ENCODE measurements around the gene RAB11FIP5. TPM values are rescaled to one million over a fixed set of nuclear protein-coding genes. Genes with fewer than 3 reads are reported as not detected.
A peak's percentile ranks its signal among the peaks of the same experiment; 100 is the strongest.
"Not testable (repeated sequence)": the region's sequence is repeated elsewhere in the genome, so short reads cannot be mapped to it uniquely, and the experiment has no call there.

RAB11FIP5 gene, protein sequence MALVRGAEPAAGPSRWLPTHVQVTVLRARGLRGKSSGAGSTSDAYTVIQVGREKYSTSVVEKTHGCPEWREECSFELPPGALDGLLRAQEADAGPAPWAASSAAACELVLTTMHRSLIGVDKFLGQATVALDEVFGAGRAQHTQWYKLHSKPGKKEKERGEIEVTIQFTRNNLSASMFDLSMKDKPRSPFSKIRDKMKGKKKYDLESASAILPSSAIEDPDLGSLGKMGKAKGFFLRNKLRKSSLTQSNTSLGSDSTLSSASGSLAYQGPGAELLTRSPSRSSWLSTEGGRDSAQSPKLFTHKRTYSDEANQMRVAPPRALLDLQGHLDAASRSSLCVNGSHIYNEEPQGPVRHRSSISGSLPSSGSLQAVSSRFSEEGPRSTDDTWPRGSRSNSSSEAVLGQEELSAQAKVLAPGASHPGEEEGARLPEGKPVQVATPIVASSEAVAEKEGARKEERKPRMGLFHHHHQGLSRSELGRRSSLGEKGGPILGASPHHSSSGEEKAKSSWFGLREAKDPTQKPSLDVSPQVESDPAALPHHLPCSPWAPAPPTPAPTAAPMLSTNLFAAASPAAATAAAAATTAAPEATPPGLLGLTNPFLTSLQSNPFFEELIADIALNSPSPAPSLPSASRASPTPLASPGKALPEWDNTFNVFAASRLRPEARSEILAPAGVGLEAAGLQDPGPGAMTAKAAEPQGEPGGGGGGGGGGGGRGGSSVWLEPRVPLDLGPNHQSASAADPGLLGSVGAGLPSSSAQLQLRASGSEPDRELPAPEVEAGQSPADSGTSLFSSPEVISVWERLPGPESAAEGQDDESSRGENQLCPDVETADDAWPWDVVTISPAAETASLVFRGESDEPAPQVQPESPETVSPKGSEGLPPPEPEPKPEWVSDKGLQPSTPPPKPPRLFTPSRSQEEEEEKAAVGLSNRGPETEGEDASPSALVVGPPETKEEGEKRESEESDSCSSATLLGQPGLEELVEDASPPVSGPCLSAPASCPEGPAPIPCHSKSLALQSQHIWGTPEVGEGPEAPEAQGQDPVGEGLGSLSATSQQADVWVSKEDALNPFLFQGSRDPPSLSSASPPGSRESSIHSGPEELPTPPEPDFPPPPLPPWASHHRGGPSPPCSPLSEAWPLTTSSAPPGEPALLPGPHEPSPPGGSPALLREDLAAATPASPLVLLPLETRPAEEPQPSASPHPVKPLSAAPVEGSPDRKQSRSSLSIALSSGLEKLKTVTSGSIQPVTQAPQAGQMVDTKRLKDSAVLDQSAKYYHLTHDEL (N-terminal part only)
- total RNA-seq (2014; rRNA removed; shearing (Covaris generic)): 13.9 and 14.6 TPM in 2 replicates

DNA sequence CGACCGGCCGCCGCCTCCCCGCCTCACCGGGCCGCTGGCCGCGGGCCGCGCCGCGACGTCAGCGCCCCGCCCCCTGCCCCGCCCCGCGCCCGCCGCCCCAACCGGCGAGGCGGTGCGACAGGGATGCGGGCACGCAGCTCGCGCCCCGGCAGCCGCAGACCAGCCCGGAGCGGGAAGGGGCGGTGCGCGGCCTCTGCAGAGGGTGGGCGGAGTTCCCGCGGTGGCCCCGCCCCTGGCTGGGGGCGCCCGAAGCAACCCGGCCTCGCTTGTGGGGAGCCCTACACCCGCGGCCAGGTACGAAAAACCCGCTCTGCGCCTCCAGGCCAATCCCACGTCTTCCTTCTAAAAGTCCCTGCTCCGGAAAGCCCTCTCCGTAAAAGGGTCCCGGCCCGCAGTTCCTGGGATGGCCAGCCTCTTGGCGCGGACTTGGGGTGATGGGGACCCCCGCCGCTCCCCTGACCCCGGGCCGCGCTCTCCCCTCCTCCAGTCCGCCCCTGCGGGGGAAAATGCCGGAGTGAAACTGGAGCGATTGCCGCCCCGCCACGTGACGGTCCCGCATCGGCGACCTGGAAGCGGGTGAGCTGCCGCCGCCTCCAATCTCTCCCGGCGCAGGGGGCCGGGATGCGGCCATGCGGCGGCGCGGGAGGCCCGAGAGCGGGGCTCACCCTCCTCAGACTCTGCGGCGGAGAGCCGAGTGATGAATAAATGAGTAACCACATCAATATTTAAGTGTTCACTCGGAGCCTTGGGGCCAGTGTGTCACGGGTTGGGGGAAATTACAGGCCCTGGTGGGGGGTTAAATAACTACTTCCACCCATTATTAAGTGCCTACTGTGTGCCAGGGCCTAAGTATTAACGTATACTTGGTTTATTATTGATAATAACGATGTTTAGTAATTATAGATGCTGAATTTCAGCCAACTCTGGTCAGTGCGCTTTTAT lies at the start of gene RAB11FIP5:
Gene RAB11FIP5, minus strand, starts transcription at position 36 of the 942 bp plus-strand sequence. CDS start 171 bp downstream, outside the sequence.
- DNase-seq (ENCODE audit: low spot score): peak; percentile 68

DNA sequence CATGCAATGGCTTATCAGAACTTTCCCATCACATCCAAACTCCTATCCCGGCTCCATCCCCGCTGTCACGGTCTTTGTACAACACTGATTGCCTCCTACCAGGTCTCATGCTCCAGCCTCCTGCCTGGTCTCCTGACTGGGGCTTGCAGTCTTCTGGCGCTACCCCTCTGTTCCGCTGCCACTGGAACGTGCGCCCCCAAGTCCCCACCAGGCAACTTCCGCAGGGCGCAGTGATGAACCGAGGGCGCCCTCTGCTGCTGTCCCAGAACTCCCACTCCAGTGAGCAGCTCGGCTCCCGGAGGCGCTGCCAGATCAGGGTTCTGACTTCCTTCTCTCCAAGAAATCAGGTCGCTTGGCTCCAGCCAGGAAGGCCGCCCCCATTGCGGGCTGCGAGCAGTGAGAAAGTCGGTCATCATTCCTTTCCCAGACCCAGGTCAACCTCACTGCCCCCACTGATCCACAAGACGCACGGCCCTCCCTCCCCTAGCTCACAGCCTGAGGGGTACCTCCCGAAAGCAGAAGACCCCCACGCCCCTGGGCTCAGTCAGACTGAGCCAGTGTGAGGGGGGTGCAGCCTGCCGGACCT lies 43.9 kb upstream of the RAB11FIP5 start:
- peak; percentile 29 for DNase-seq (ENCODE audit: low spot score)

DNA sequence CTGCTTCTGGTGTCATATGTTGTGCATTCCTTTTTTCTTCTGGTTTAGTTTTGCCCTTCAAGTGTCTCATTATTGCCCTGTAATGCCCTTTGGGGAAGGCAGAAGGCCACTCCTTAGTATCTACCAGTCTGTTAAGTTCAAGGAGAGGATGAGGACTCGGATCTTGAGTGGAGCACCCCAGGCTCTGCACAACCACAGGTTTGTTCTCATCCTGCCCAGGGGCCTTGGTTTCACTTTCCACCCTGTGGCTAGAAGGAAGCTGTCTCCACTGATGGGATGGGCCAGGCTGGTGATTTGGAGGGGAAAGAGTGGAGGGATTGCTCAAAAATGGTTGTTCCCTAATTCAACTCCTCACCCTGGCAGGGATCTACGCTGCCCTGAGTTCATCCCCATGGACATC lies 30.2 kb upstream of the RAB11FIP5 start:
- no peak for DNase-seq (ENCODE audit: low spot score)

DNA sequence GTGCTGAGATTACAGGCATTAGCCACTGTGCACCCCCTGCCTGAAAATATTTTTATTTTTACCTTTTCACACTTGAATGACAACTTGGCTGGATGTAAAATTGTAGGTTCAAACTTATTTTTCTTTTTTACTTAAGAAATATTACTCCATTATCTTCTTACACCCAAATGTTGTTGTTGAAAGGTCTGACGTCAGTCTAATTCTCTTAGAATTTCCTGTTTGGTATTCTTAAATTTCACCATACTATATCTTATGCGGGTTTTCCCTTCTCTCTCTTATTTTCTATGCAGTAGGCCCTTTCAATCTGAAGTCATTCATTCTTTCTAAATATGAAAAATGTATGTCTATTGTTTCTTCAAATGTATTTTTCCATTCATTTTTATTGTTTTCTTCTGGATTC lies 29.1 kb upstream of the RAB11FIP5 start:
- DNase-seq (ENCODE audit: low spot score): no peak

DNA sequence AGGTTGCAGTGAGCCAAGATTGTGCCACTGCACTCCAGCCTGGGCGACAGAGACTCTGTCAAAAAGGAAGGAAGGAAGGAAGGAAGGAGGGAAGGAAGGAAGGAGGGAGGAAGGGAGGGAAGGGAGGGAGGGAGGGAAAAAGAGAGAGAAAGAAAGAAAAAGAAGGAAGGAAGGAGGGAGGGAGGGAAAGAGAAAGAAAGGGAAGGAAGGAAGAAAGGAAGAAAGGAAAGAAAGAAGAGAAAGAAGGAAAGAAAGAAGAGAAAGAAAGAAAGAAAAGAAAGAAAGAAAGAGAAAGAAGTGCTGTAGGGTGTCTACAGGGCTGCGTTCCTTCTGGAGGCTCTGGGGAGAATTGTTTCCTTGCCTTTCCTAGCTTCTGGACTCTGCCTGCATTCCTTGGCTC lies 22.5 kb upstream of the RAB11FIP5 start:
- no peak for DNase-seq (ENCODE audit: low spot score)

DNA sequence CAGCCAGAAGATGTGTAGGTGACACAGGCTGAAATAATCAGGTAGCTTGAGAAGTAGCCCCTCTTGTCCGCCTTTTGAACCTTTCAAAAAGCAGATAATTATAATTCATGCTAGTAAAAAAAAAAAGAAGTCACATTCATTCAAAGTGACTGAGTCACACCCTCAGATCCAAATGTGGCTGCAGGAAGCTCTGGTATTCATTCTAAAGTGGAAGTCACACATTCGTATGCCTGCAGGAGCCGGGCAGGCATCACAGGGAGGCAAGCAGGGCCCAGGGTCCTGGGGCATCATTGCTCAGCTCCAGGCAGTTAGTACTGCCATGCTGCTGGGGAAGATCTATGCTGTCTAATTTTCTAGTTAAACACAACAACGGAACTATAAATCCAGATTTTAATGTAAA lies 21.7 kb upstream of the RAB11FIP5 start:
- DNase-seq (ENCODE audit: low spot score): no peak

DNA sequence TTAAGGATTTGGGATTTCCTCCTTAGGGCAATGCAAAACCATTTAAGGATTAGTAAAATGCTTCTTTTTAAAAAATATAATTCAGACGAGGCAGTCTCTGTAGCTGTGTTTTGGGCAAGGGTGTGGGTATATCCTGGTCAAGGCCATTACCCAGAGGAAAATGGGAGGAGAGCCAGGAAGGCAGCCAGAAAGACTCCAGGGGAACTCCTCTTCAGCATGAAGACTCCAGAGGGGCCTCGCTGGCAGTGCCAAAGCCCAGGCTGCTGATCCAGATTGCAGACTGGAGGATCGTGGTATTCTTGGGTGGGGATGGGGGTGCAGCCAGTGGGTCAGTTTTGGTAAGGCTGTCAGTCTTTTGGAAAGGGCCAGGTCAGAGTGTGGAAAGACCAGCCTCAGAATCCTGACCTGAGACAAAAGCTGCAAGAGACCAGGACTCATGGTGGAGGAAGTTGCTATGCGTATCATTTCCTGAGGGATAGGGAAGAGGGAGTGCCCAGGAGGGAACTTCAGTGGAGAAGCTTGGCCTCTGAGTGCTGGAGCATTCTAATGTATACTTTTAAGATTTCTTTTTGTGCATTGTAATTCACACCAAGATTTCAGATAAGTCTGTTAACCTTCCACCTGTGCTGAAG lies 20.9 kb upstream of the RAB11FIP5 start:
- no peak for DNase-seq (ENCODE audit: low spot score)

DNA sequence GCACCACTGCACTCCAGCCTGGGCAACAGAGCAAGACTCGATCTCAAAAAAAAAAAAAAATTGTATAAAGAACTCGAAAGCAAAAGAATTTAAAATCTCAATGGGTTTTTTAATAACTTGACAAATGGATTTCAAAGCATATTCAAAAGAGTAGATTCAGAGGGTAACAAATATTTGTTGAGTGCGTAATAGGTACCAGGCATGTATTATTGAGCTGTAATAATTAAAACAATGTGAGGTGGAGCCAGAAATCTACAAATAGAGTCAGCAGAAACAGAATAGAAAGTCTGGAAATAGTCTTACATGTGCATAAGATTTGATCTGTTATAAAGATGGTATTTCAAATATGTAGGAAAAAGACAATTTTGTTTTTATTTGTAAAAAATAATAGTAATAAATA lies 19.1 kb upstream of the RAB11FIP5 start:
- no peak for DNase-seq (ENCODE audit: low spot score)

DNA sequence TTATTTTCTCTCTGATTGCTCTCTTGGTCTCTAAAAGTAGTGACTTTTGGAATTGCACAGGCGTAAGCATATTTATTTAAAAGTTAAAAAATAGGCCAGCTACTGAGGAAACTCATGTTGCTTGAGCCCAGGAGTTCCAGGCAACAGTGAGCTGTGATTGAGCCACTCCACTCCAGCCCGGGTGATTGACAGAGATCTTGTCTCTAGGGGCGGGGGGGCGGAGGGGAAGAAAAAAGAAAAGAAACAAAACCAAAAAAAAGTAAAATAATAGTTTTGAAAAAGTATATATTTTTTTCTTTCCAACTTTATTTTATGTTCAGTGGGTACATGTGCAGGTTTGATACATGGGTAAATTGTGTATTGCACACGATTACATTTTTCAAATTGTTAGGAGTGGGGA lies 18.0 kb upstream of the RAB11FIP5 start:
- no peak for DNase-seq (ENCODE audit: low spot score)

DNA sequence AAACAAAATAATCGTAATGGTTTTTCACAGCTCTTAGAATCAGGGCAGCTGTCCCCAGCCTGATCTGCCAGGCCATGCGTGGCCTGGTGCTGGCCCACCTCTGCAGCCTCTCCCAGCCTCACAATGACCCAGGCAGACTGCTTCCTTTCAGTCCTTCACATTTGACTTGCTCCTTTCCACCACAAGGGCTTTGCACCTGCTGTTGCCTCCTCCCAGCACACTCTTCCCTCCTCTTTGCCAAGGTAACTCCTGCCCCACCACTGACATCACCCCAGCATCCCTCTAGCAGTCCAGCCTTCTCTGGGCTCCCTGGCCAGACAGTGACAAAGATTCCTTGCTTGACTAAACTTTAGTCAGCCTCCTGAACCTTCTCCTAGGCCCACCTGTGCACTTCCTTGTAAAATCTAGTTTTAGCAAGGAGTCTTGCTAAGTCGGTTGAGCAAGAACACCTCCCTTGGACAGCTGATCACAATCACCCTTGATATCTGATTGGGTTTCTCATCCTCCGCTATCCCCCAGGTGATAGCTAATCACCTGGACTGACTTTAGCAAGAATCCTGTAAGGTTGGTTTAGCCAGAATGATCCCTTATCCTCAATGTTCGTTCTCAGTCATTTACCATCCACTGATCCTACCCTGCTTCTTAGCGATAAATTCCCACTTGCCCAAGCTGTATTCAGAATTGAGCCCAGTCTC lies 16.2 kb upstream of the RAB11FIP5 start:
- no peak for DNase-seq (ENCODE audit: low spot score)

DNA sequence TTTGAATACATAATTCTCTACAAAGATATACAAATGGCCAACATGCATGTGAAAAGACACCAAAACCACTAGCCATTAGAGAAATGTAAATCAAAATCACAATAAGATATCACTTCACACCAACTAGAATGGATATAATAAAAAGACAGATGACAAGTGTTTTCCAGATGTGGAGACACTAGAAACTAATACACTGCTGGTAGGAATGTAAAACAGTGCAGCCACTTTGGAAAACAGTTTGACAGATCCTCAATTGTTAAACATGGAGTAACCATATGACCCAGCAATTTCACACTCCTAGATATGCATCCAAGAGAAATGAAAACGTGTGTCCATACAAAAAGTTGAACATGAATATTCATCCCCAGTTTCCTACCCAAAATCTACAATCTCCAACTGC lies 9.8 kb upstream of the RAB11FIP5 start:
- no peak for DNase-seq (ENCODE audit: low spot score)

DNA sequence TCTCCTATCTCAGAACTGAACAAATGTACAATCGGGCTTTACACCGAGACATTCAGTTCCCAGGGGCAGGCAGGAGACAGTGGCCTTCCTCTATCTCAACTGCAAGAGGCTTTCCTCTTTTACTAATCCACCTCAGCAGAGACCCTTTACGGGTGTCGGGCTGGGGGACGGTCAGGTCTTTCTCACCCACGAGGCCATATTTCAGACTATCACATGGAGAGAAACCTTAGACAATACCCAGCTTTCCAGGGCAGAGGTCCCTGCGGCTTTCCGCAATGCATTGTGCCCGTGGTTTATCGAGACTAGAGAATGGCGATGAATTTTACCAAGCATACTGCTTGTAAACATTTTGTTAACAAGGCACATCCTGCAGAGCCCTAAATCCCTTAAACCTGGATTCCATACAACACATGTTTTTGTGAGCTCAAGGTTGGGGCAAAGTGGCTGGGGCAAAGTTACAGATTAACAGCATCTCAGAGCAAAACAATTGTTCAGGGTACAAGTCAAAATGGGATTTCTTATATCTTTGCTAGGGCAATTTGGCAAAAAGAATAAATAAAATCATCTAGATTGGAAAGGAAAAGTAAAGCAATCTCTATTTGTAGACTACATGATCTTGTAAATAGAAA lies 7.0 kb upstream of the RAB11FIP5 start:
- DNase-seq (ENCODE audit: low spot score): not testable (repeated sequence)

DNA sequence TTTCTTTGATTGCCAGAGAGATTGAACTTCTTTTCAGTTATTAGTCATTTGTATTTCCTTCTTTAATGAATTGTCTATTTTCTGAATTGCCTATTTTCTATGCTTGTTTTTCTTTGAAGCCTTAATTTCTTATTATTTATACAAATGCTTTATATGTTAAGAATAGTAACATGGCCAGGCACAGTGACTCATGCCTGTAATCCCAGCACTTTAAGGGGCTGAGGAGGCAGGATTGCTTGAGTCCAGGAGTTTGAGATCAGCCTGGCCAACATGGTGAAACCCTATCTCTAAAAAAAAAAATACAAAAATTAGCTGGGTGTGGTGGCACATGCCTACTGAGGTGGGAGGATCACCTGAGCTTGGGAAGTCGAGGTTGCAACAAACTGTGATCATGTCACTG lies 4.7 kb upstream of the RAB11FIP5 start:
- DNase-seq (ENCODE audit: low spot score): no peak

DNA sequence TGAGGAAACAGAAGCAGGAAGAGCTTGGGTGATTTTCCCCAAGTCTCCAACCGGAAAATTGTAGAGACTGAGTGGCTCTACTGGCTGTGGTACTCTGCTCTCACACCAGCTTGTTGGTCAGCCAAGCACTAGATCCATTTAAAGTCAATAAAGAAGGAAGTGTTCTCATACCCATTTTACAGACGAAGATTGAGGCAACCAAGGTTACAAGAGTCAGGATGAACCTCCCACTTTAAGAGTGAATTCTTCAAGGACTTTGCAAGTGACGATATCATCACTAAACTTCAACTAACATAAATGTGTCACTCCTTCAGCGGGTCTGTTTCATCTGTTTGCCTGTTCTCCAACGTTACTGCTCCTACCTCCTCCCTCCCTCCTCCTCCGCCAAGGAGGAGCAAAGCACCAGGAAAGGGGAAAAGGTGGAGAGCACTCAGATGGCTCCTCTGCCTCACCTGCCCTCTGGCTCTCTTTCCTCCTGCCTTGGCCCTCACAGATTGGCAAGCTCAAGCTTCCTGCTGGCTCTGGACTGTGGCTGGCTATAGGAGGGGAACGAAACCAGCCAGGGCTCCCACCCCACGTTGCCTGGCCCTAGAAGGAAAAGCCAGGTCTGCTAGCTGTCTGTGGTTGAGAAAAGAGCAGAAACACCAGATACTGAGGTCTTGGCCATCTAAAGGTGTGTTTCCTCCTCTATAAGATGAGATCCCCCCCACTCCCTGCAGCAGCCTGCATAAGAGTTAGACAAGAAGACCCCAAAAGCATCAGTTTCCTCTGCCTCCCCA lies 3.6 kb upstream of the RAB11FIP5 start:
- DNase-seq (ENCODE audit: low spot score): no peak

DNA sequence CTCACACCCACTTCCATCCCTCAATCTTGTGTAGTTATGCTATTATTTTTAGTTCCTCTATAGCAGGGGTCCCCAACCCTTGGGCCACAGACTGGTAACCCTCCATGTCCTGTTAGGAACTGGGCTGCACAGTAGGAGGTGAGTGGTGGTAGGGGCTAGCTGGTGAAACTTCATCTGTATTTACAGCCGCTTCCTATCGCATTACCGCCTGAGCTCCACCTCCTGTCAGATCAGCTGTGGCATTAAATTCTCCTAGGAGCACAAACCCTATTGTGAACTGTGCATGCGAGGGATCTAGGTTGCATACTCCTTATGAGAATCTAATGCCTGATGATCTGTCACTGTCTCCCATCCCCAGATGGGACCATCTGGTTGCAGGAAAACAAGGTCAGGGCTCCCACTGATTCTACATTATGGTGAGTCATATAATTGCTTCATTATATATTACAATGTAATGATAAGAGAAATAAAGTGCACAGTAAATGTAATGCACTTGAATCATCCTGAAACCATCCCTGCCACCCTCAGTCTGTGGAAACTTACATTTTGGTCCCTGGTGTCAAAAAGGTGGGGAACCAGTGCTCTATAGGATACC lies 1.6 kb upstream of the RAB11FIP5 start:
- no peak for DNase-seq (ENCODE audit: low spot score)

DNA sequence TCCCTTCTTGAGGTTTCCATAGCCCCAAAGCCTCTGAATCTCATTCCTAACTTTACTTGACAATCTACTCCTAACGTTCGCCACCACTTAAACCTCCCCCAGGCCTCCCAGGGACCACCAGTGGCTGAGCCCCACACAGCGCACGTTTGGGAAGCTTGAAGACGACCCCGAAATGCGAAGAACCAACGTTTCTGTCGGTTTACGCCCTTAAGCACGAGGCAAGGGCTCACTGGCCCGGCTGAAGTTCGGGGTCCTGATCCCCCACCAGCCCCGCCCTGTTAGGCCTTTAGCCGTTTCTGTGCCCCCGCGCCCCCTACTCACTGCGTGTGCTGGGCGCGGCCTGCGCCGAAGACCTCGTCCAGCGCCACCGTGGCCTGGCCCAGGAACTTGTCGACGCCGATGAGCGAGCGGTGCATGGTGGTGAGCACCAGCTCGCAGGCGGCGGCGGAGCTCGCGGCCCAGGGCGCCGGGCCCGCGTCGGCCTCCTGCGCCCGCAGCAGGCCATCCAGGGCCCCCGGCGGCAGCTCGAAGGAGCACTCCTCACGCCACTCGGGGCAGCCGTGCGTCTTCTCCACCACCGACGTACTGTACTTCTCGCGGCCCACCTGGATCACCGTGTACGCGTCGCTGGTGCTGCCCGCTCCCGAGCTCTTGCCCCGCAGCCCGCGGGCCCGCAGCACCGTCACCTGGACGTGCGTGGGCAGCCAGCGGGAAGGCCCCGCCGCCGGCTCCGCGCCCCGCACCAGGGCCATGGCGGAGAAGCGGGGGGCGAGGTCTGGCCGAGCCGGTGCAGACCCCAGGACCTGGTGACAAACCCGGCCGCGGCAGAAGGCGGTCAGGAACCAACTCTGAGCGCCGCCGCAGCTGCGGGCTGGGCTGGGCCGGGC lies 479 bp downstream of the RAB11FIP5 start:
- DNase-seq (ENCODE audit: low spot score): peak; percentile 43
